RCC 7860 (cell line): ENCODE data around the gene AK8.
"Not testable (repeated sequence)": the region's sequence is repeated elsewhere in the genome, so short reads cannot be mapped to it uniquely, and the experiment has no call there.

Experiments
- DNase-seq: peaks from one replicate; pipeline ENCODE4 v3.0.0-alpha.2; 2015; ENCODE audit warnings: low spot score
- FAIRE-seq: peaks from 2 replicates; lab custom pipeline; 2012; peaks lifted over from hg19 to GRCh38; lab: Jason Lieb, UNC

AK8 gene

DNA sequence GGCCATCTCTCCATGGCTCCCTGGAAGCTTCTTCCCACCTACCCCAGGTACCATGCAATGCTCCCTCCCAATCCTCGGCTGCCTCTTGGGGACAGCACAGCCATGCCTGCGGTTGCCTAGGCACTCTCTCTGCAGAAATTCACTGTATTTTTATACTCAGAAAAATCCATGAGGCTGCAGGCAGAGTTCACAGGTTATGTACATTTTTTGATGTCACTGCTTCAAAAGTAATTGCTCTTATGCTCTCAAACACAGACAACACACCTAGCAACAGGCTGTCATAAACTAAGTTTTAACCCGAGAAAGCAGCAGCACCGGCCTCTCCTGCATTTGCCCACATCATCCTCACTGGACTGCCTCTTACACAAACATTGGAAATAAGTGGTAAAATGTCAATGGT lies 102.4 kb downstream of the AK8 start:
- DNase-seq (no peak), FAIRE-seq (no peak)

DNA sequence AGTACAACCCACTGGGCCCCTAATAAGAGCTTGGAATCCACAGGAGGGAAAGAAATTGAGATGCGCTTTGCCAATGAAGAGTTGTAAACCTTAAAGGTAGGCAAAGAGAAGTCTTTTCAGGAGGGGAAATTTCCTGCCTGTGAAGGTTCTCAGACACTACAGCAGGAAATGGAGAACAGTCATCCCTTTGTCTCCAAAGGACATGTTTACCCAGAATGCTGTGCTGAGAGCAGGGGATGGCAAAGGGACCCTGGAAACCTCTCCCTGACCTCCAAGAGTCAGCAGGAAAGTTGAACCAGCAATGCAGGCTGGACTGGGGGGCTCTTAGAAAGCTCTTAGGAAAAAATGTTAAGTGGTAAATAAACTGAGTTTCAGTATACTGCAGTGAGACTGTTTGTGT lies 103.2 kb downstream of the AK8 start:
- DNase-seq (no peak), FAIRE-seq (no peak)

DNA sequence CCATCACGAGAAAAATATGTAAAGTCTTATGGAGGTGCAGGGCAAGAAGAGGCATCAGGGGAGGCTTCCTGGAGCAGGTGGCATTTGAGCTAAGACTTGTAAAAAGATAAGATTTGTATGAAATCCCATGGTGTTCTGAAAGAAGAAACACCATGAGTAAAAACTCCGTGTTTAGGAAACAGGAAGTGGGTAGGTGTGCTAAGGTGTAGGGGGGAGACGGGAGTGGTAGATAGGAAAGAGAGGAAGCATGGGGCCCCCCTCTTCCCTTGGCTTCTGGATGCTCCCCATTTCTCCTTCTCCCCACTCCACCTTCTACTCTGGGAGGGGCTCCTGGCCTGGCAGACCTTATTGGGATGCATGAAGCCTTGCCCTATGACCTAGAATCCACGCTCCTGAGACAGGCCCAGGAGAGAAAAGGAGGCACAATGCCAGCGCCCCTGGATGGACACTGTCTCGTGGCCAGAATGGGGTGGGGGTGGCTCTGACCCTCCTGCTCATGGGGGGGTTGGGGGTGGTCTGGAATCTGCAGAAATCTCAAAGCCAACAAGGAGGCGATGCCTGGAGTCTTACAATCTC lies 104.2 kb downstream of the AK8 start:
- DNase-seq = no peak
- FAIRE-seq = no peak

DNA sequence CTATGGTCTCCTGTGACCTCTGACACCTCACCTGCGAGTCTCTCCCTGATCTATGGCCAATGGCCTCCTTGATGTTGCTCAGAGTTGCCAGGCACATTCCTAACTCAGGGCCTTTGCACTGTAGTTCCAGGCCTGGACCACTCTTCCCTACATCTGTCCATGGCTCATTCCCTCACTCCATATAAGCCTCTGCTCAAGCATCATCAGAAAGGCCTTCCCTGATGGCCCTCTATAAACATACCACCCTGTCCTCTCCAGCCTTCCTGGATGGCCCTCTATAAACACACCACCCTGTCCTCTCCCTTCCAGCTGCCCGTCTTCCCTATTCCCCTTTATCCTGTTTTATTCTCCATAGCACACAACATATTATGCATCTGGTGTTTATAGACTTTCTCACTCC lies 105.0 kb downstream of the AK8 start:
- DNase-seq (no peak), FAIRE-seq (no peak)

DNA sequence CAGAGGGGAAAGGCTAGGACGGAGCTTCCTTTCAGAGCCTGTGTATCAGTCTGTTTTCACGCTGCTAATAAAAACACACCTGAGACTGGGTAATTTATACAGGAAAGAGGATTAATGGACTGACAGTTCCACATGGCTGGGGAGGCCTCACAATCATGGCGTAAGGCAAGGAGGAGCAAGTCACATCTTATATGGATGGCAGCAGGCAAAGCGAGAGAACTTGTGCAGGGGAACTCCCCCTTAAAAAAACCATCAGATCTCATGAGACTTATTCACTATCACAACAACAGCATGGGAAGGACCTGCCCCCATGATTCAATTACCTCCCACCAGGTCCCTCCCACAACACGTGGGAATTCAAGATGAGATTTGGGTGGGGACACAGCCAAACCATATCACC lies 106.3 kb downstream of the AK8 start:
- DNase-seq, FAIRE-seq: not testable (repeated sequence)

DNA sequence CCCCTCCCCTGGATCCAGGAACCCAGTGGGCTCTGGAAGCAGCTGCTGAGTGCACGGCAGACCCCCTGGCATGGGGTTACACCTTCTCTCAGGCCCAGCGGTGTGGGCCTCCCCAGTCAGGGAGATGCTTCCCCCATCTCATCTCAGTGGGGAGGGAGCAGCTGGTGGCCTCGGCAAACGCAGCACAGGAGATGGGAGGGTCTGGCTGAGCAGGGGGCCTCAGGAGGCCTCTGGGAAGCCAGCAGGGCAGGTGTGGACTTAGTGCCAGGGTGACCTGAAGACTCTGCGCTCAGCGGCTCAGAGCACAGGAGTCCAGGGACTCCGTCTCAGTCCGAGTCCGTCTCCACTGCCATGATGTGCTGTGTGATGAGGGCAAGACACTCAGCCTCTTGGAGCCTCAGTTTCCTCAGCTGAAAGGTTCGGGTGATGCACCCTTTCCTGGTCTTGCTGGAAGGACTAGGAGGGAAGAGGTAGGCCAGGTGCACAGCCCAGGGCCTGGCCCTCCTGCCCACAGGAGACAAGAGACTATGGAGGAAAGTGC lies 107.2 kb downstream of the AK8 start:
- FAIRE-seq = no peak
- DNase-seq = no peak

DNA sequence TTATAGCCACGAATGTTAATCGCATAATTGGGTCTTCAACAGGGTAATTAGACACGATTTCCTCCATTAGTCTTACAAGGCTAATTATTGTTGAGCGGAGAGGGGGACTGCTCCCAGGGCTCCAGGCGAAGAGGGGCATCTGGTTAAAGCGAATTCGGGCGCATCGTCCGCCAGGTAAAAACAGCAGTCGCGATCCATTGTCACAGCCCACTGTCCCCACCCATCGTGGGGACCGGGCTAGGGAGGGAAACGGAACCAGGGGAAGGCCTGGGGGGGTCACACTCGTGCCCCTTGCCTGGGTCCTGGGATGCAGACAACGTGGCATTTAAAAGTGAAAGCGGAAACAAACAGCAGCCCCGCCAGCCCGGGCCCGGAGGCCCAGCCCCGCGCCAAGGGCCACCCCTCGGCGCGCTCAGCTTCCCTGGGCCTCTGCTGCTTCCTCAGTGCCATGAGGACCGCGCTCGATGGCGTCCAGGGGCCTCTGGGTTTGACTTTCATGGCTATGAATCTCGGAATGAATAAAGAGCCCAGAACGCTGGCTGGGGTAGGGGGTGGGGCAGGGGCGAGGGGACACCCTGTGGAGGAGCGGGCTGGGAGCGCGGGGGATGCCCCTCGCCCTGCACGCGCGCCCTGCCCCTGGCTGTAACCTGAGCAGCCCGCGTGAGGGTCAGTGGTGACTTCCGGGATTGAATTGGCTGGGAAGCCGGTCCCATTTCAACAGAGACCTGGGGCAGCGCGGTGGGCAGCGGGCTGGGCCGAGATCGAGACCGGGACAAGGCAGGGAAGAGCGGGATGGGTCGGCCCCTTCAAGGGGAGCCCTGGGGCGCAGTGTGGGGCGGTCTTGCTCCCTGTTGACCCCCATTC lies 107.9 kb downstream of the AK8 start:
- DNase-seq (peak; percentile 27), FAIRE-seq (no peak)

DNA sequence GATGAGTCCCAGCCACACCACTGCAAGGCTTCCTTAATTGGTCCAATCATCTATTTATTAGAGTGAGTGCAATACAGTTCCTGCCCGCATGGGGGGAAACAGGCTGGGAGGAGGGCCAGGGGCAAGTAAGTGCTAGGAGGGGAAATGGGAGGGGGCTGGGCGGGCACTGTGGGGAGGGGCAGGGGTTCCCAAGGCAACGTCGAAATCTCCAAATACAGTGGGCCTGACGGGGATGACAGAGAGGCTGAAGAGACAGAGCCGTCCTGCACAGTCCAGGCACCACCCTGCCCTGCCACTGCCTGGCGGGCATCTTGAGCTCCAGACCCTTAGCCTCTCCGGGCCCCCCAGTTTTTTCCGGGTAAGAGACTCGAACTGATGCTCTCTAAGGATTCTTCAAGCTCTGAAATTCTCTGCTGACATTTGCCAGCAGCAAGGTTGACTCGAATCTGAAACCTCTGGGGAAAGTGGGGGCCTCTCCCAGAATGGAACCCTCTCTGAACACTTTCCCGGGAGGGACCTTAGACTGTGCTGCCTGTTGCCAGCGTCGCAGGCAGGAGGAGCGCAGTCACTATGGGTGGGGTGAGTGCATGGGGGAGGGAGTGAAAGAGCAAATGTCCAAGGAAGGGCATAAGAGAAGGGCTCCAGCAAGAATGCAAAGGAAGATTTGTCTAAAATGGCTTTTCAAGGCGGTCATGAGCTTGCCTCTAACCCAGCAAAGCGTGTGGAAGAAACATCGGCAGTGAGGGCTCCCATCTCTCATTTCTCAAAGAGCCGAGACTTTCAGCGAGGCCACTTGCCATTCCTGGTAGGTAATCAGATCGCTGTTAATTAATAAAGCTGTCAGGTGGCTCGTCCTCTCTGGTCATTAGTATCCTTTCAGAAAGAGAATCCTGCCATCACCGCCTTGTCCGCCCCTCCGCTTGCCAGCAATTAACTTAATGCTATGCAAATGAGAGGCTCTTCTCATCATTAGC lies 108.9 kb downstream of the AK8 start:
- no peak for FAIRE-seq
- DNase-seq = peak; percentile 28

DNA sequence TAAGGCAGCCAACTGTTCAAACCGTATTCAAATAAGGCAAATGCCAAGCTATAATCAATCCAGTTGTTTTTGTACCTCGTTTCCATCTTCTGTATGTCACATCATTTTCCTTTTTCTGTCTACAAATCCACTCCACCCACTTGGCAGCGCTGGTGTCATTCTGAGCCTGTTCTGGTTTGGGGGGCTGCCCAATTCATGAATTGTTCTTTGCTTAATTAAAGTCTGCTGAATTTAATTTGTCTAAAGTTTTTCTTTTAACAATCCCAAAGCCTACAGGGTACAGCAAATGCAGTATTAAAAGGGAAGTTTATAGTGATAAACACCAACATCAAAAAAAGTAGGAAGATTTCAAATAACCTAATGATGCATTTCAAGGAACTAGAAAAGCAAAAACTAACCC lies 114.5 kb downstream of the AK8 start:
- DNase-seq (no peak), FAIRE-seq (no peak)

DNA sequence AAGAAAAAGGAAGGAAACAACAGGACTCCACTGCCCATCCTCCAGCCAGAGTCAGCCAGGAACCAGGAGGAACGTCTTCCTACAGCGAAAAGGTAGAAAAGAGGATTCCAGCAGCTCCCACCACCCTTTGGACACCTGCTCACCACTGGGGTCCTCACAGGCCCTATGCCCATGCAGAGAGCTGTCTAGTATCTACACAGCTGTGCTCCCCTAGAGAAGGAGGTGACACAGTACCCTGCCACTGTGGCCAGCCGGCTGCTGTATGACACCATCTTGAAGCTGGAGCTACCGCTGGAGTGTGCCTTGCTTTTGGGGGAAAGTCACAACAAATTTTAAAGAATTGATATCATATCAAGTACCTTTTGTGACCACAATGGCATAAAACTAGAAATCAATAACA lies 115.2 kb downstream of the AK8 start:
- no peak for FAIRE-seq

DNA sequence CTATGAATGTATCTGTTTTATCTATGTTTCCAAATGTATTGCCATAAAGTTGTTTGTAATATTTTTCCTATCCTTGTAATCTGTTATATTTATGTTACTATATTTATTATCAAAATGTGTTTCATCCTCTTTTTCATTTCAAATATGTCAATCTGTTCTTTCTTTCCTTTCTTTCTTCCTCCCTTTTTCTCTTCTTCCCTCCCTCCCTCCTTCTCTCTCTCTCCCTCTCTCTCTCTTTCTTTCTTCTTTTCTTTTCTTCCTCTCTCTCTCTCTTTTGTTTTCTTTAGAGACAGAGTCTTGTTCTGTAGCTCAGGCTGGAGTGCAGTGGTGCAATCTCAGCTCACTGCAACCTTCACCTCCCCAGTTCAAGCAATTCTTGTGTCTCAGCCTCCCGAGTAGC lies 116.5 kb downstream of the AK8 start:
- DNase-seq = no peak
- FAIRE-seq = no peak

More for the DNA sequence above, 115.2 kb downstream of the AK8 start:
- DNase-seq = no peak

DNA sequence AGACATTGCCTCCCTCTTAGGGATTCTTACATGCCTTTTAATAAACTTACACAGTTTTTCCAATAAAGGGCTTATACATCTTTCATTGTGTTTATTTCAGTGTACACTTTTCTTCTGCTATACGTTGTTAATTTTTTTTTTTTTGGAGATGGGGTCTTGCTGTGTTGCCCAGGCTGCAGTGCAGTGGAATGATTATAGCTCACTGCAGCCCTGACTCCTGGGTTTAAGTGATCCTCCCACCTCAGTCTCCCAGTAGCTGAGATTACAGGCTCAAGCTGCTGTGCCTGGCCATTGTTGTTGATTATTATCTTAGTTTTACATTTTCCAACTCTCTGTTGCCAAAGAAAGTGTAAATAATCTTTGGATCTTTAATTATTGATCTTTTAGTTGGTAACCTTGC lies 118.0 kb downstream of the AK8 start:
- no peak for FAIRE-seq
- DNase-seq = no peak

DNA sequence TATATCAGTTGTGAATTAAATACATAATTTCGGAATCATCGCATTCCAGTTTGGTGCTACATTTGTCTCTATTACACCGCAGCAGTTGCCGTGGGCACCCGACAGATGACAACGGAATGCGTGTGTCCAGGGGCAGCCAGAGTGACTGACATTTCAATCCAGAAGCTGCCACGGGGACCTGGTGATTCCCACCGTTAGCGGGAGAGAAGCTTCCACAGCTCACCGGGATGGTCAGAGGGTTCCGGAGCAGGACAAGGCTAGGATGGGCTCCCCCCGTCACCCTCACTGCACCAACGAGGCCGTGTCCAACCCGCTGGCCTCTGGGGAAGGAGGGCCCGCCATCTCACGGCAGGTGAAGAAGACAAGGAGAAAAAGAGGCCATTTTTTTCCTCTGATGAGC lies 121.1 kb downstream of the AK8 start:
- FAIRE-seq (no peak), DNase-seq (no peak)

DNA sequence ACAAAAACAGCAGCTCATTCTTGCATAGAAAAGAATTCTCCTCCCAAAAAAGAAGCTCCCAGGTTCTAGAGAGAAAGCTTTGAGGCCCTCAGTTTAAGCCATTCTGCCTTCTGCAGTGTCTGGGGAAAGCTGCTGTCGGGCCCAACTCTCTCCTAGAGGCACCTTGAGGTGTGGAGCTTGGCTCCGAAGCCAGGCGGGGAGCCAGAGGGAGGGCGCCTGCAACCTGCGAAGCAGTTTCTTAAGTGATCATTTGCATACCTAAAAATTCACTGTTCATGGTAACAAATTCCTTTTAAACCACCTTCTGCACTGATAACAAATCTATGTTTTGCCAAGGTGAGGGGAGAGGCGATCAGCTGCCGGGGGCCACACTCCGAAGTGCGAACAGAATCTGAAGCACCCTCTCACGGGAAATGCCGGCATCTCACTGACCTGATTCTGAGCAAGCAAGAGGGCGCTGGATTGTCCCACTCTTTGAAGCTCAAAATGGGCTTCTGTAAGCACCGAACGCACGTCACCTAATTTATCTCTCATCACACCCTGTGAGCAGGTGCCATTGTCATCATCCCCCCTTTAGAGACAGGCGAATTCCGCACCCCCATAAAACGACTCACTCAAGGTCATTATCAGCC lies 121.8 kb downstream of the AK8 start:
- DNase-seq = no peak
- no peak for FAIRE-seq

DNA sequence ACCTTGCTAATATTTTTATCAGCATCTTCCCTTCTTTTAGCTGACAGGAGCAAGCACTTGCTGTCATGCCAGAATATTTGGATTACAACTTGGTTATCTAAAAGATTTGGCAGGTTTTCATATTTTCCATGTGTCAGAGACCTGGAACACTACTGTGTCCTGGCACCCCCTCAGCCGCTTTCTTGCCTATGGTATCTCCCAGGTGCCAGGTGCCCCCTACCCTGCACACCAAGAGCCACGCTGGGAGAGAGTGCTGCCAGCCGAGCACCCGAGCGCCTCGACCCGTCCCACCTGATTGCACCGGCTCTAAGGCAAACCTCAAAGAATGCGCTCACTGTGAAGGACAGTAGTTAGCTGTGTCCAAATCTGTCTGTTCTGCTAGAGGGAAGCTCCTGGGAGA lies 123.0 kb downstream of the AK8 start:
- FAIRE-seq = no peak
- DNase-seq = no peak

DNA sequence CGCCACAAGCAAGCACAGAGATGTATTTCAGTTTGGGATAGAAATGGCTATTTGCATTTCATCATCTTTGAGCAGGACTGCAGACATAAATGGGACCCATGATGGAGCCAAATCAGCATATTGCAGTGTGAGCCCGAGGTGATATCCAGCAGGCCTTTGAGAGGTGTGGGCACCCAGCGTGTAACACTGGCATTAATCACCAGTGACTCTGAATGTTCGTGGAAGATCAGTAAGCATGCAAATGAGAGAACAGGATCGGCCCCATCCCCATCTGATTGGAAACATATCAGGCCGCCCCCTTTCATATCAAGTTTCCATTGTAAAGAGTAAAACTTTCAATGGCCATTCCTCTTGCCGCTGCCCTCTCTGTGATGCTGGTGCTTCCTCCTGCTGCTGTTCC lies 123.8 kb downstream of the AK8 start:
- DNase-seq (no peak), FAIRE-seq (no peak)

DNA sequence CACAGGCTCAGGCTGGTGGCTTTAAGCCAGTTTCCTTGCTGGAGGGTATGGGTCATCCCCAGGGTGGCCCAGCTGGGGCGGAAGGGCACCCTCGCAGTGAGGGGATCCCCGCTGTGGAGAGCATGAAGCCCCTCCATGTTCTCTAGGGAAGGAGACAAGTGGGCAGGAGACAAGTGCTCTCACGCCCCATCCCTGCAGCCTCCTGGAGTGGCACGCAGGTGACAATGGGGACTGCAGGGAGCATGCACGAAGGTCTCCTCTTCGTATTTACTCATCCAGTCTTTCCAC lies 124.5 kb downstream of the AK8 start:
- DNase-seq (no peak), FAIRE-seq (no peak)

DNA sequence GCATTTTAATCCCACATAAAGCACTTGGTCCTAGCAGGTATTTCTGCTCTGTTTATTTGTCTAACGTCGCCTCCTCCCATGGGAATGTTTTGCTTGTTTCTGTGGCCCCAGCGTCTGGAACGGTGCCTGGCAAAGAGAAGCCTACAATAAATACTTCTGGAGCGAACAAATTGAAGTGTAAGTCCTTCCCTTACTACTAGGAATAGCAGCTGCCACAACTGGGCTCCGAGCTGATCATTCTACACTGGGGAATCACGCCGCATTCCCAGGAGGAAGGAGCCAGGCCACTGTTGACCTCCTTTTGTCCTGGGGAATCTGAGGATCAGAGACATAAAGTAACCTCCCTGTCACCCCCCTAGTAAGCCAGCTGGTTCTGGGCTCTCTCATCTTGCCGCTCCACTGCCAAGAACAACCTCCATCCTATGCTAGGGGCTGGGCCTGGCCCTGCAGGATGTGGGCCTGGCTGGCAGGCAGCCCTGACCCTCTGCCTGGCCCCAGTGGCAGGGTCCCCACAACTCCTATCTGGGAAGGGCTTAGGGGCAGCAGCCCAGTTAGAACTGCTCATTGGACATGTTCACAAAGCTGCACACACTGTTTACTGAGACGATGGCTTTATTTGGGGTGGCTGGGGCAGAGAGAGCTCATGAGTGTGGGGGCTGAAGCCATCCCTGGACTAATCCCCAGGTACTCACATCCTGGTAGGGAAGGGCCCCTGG lies 125.0 kb downstream of the AK8 start:
- no peak for FAIRE-seq

DNA sequence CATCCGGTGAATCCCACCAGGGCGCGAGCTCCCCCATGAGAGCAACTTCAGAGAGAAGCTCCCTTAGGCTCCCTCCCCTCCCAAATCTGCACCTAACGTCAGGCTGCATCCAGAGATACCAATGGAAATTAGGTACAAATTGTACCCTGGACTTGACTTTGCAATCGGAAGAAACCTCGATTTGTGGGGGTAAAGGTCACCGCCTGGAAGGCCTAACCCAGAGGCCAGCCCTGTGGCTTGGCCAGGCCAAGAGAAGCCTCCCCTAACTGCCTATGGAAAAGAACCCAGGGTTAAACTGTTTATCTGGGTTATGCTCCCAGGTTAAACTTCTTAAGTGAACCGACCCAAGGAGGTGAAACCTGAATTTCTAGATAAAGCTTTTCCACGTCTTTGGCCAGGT lies 127.4 kb downstream of the AK8 start:
- DNase-seq (no peak), FAIRE-seq (no peak)

More for the DNA sequence above, 125.0 kb downstream of the AK8 start:
- DNase-seq = no peak

DNA sequence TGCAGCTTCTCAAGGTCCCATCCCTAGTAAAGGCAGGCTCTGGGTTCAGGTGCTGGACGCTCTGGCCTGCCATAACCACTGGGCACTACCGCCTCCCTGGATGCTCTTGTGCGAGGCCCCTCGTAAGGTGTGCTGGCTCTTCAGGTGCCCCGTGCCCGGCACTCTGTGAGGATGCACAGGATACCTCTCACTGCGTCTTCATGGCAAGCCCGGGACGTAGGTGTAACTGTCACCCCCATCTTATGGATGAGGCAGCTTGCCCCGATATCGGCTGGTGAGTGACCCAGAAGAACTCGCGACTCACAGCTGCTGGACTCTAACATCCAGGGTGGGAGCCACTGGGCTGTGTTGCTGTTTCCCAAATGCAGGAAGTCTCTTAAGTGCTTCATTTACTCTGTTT lies 128.8 kb downstream of the AK8 start:
- FAIRE-seq = no peak
- DNase-seq = no peak
